GM18507 (cell line): ENCODE measurements around the gene SYT7.

Experiments used
- DNase-seq: peaks from one replicate; pipeline ENCODE4 v3.0.0; 2011; ENCODE audit warnings: low read depth; ENCODE audit not compliant: insufficient read length; ENCODE audit errors: extremely low spot score
- FAIRE-seq: peaks from 2 replicates; lab custom pipeline; 2011; peaks lifted over from hg19 to GRCh38; lab: Jason Lieb, UNC

Gene SYT7

GRCh38 chr11:61529537-61530225 lies 51.2 kb downstream of the SYT7 start:
- DNase-seq (no peak), FAIRE-seq (no peak)

DNA sequence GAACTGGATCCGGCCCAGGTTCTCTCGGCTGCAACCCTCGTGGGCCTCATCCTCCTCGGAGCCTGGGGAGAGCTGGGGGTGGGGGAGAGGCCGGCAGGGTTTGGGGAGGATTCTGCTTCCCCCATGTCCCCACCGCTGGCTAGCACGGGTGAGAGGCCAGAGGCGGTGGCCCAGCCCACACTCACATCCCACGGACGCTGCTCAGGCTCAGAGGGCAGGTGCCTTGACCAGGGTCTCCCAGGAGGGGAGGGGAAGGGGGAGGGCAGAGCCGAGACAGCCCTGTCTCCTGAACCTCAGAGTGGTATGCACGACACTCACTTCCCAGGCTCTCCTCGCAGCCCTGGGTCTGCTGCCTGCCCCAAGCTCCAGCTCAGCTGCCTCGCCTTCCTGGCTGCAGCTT lies 52.8 kb downstream of the SYT7 start:
- no peak for DNase-seq
- no peak for FAIRE-seq

- DNase-seq (no peak), FAIRE-seq (no peak)
These were observed 53.7 kb downstream of the SYT7 start for GRCh38 chr11:61526956-61527731.

DNA sequence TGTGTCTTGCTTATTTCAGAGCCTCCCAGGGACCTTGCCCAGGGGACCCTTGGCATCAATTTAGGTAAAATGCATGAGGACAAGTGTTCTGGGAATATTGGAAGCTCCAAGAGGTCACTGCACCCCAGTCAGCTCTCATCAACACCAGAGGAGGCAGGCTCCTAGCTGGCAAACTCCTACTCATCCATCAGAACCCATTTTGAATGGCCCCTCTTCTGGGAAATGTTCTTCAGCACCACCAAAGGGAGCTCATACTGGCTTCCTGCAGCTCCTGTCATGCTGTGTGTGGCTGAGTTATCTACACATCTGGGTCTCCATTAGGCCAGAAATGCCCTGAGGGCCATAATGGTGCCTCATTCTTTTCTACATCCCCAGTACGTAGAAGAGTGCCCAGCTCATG lies 54.6 kb downstream of the SYT7 start:
- FAIRE-seq (no peak), DNase-seq (no peak)

DNA sequence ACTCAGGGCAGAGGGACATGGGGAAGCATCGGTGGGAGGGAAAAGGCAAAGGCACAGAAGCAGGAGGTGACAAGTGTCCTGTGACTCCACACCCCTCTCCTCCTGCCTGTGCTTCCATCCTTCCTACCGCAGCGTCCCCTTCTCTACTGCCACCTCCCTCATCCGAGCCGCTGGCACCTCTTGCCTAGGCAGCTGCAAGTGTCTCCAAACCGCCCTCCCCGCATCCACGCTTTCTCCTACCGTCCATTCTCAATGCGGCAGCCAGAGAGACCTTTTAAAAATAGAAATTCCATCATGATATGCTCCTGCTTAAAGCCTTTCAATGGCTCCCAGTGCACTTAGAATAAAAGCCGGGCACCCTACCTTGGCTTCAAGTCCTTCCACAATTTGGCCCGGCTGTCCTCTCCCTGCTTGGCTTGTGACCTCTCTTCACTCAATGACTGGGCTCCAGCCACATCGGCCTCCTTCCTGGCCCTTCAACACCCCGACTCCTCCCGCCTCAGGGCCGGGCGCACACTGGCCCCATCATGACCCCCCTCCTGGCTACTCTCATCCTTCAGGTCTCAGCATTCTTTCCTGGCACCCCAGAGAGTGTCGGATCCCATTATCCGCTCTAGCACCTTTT lies 55.8 kb downstream of the SYT7 start:
- FAIRE-seq (no peak), DNase-seq (no peak)

- FAIRE-seq: no peak
- no peak for DNase-seq
These were observed 56.4 kb downstream of the SYT7 start for GRCh38 chr11:61524446-61524845.

DNA sequence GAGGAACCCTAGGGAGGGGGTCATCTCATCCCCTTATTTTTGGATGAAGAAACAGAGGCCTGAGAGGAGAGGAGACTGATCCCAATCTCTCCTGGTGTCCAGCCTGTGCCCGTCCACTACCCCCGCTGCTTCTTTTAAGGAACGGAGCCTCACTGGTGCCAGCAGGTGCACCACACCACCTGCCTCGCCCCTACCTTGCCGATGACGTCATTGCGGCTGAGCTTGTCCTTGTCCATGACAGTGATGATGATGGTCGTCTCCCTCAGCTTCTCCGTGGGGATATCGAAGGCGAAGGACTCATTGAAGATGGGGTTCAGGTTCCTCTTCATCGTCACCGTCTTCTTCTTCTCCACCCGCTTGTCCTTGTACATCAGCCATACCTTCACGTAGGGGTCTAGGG lies 58.0 kb downstream of the SYT7 start:
- no peak for DNase-seq

DNA sequence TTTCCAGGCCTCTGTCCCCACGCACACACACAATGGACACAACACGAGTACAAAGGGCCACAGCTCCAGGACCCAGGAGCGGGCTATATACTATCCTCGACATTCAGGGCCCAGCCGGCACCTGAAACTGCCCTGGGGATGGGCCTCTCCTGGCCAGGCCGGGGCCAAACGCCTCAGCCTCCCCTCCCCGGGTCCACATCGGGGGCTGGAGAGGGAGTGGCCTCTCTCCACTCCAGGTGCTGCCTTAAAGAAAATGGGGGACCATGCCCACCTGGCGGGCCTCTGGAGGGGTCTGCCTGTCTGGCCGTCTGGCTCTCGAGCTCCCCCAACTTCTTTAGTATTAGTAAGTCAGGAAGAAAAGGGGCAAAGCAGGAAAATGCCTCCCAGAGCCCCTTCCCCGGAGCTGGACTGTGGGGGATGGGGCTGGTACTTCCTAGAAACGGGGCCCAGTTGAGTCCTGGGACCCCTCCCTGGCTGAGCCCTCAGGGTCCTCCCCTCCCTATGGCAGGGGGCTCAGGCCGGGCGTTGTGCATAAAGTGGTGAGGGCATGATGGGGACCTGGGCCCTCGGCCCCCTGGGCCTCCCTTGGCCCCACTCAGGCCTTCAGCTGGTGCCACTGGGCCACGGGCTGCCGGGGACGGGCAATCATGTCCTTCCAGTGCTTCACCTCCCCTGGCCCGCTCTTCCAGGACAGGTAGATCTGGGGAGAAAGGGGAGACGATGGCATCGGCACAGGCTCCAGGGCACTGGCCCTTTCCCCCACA lies 62.7 kb downstream of the SYT7 start:
- no peak for FAIRE-seq

More for the DNA sequence above, 58.0 kb downstream of the SYT7 start:
- FAIRE-seq: no peak

GRCh38 chr11:61516675-61517572 lies 64.0 kb downstream of the SYT7 start:
- FAIRE-seq (peak; percentile 39), DNase-seq (peak; percentile 62)

More for the DNA sequence above, 62.7 kb downstream of the SYT7 start:
- DNase-seq: no peak

- FAIRE-seq (no peak), DNase-seq (no peak)
These were observed 64.7 kb downstream of the SYT7 start for GRCh38 chr11:61516191-61516590.

- no peak for DNase-seq
- no peak for FAIRE-seq
These were observed 65.2 kb downstream of the SYT7 start for GRCh38 chr11:61515686-61516085.

DNA sequence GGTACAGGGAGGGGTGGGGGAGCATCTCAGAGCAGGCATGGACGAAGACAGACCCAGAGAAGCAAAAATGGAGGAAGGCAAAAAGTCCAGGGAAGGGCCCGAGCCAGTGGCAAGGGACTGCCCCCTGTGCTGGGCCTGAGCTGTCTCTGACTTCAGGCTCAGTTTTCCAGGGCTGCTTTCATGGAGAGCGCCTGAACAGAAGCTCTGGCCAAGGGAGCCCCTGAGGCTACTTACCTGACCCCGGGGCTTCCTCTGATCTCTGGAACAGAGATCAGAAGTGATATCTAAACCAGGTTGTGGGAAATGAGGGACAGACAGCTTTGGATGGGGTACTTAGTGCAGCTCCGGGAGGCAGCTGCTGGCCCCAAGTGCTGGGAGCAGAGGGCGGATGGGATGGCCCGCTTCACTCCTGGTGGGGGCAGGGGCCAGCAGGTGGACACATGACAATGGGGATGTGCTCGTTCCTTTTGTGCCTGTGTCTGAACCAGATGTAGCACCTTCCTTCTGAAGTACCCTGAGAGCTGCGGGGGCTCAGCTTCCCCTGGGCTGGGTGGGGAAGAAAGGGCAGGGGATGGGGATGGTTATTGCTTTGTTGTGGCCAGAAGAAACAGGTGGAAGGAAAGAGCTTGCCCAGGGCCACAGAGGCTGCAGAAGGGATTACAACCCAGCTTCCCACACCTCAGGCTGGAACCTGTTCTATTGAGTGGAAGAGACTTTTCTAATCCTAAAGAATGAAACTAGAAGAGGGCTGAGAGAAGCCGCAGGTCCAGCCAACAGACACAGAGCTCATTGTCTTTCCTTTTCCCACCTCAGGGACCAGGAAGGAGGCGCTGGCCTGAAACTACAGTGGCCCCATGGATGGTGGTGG lies 66.6 kb downstream of the SYT7 start:
- no peak for DNase-seq
- FAIRE-seq: no peak

DNA sequence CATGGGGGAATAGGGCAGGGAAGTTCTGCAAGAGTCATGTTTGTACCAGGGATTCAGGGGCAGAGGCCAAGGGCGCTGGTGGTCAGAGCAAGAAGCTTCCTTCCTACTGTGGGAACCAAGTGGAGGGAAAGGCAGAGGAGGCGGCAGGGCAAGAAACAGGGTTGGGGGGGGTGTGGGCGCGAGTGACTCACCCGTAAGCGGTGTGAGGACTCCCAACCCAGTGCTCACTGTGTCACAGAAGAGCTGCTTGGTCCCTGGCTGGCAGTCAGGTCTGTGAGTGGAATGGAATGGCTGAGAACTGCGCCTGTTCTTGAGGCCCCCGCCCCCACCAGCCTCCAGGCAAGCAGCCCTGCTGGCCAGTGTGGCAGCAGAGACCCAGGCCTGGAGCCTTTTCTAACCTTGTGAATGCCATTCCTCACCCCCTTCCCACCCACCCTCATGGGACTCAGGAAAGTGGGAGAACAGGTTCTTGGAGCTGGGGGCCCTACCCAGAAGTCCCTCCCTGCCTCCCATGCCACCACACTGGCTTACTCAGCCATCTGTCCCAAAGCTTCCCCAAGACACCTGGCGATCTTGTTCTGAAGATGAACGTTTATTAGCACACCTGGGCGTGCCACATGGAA lies 67.6 kb downstream of the SYT7 start:
- FAIRE-seq: no peak
- DNase-seq: no peak

DNA sequence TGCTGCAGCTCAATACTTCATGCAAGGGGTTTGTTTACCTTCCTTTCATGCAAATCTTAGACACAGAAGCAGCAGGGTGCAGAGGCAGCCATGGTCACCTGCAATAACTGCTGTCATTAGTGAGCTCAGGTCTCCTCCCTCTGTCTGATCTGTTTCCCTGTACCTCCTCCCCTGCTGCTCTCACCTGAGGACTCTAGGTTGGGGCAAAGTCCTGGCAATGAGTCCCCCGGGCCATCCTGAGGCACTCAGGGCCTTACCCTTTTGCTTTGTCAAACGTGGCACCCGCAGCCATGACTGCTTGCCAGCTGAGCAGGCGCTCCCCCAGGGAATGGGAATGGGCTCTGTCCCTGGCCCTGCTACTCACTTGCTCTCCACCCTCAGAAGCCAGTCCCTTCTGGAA lies 68.4 kb downstream of the SYT7 start:
- FAIRE-seq (no peak), DNase-seq (no peak)

DNA sequence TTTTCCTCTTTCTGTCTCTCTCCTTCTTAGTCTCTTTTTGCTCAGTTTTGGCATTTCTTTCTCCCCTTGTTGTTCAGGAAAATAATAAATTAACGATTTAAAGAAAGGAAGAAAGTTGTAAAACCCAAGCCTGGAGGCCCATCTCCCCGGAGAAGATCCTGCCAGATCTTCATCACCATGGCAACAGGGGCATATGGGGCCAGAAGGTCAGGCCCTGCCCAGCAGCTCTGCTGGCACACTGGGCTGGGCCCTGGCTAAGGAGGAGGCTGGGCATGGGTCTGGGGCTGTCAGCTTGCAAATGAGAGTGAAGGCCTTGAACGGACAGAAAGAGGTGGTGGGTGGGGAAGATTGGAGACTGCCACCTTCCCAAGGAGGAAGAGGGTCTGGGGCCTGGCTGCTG lies 69.5 kb downstream of the SYT7 start:
- no peak for FAIRE-seq
- DNase-seq: no peak

GRCh38 chr11:61510974-61511373 lies 69.9 kb downstream of the SYT7 start:
- no peak for FAIRE-seq
- DNase-seq: no peak

DNA sequence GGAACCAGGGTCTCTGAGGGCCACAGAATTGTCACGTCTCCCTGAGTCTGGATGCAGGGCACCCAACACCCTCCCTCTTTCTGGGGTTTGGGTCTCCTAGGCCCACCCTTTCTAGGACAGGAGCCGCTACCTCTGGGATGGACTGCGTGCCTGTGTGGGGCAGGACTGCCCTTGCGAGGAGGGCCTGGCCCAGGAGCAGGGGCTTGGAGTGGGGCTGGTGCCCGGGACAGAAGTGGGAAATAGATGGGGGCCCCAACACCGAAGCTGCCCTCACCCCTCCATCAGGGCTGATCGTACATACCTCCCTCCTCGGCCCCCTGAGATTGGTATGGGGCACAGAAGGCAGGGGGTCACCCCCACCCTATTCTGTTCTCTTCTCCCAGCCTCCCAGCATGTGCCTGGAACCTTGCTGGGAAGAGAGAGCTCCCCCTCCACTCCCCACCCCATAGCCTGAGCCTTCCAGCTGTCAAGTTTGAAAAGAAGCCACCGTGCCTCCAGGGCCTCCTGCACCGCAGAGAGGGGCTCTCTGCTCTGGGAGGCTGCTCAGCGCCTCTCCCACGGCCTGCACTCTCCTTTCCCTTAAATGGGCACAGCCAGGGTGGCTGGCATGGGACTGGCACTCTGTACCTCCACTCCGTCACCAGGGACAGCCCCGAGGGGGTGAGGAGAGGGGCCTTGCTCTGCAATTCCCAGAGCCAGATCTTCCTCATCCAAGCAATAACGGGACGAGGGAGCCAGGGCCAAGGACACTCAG lies 70.5 kb downstream of the SYT7 start:
- no peak for FAIRE-seq
- no peak for DNase-seq
